ENCODE results near the gene SH3PXD2A.

The SH3PXD2A gene

DNA sequence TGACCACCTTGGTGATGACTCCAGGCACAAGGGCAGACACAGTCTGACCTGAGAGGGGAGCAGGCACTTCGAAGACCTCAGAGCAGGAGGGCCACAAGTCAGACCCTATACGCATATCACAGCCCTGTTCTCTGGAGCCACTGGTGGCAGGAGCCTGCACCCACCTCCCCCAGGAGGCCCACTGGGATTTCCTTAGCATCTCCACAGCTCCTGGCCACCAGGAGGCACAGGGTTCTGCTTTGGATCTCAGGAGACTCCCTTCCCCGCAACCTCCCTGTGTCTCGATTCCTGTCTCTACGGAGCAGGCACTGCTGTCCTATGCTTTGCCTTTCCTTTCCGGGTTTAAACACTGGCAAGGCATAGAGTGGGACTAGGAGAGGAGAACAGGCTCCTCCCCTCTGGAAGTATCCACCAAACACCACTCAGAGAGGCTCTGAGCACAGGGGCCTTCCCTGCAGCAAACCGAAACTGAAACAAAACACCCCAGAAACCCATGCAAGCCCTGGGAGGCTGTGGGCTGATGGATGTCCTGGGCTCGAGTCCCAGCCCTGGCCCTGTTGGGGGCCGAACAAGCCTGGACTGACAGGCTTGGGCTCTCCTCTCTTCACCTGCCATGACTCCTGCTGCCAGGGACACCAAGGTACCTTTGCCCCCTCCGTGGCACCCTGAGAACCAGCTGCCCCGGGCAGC lies 195.6 kb downstream of the SH3PXD2A start:
- peak; percentile 90 for DNase-seq

DNA sequence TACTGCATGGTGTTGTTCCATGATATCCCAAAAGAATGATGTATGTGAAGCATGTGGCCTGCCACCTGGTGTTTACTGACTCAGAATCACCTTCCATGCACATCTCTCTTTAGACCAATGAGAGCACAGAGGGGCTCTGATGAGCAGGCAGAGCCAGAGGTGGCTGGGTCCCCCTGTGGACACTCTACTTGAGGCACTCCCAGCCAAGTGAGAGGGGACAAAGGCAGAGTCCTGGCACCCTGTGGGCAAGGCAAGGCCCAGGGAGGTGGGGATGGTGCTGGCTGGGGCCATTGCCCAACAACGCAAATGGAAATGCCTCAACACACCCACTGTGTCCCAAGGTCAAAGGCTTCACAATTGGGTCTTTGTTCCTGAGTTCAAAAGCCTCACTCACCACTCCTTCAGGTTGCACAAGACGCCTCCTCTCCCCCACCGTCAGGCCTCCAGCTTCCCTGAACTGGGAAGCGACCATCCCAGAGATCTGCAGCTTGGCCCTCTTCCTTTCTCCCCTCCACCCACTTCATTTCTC lies 197.3 kb downstream of the SH3PXD2A start:
- DNase-seq = no peak

- DNase-seq = no peak
Measured at GRCh38 chr10:103657061-103657591, 198.2 kb downstream of the SH3PXD2A start.

- no peak for DNase-seq
Measured at GRCh38 chr10:103654925-103655324, 200.5 kb downstream of the SH3PXD2A start.

DNA sequence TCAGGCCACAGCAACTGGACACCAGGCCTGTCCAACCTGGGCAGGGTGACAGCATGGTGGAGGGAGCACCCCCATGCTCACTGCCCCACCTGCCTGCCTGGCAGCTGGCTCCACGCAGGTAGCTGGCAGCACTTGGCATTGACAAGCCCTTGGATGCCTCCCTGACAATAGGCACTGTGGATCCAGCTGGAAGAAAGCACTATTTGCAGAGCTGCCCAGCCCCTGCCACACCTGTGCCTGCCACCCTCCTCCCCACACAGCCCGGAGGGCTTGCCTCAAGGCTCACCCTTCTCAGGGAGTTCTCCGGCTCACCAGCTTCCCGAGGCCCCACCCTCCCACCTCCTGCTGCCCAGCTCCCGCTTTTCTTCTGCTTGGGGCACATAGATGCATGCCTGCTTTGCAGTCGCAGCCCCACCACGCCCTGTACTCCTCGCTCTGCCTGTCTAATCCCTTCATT lies 201.8 kb downstream of the SH3PXD2A start:
- DNase-seq = no peak

DNA sequence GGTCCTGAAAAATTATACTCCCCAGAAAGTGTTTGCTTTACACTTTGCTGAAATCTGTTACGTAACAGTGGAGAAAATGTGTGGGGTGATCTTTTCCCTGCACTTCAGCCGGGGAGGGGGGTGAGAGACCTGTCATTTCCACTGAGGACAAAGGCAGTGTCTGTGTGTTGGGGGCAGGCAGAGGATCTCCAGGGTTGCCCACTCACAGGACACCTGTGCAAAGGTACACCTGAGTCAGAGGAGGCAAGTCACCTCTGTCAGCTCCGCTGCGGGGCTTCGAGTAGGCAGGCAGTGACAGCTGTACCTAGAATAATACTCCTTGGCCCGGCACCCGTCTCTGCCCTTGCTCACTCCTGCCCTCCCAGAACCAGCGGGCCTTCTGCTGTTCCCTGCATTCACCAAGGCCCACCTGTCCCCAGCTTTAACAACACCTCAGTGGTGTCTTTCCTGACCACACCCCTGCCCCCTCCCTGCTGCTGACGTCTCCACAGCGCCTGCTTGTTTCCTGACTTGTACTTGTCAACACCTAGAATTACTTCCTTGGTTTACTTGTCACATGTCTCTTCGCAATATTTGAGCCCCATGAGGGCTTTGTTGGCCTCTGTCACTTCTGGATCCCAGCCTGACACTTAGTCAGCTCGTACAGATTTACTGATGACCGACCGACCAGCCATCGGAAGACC lies 202.6 kb downstream of the SH3PXD2A start:
- DNase-seq = no peak

DNA sequence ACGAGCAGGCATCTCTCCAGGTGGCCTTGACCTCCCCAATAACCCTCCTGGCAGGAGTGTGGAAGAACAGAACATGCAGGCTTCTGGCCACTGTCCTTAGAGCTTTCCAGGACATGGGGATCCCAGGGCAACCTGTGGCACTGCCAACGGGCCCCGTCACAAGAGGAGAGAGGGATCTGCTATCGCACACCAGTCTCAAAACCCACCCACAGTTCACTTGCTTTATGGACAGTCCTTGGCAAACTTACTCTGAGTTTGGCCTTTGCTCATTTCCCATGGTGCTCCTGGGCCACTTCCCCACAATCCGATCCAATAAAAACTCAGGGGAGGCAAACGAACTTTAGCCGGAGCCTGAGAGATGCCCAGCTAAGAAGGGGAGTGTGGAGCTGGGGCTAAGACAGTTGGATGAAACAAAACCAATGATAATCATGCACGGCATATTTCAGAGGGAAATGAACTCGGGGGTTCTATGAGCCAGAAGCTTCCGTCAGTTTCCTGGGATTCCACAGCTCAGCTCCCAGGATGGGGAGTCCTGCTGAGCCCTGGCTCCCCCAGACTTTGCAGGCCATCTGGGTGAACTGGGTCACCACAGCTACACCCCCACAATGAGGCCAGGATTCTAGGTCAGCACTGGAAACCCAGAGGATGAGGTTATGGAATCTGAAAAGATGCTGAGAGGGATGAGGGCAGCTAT lies 203.4 kb downstream of the SH3PXD2A start:
- DNase-seq = no peak

DNA sequence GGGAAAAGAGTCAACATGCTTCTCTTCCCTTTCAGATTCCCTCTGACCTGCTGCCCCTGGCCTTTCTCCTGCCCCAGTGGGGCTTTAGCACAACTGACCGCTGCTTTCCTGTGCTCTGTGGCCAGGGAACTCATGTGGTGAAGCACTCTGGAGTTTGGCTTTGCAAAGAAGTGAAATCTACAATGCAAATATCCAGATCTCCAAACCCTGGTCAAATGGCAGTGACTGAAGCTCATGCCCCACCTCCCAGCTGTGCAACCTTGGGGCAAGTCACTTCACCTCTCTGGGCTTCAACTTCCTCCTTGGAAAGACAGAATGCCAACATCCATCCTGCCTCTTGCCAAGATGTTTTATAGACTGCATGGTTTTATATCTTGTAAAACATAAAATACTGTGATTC lies 204.0 kb downstream of the SH3PXD2A start:
- no peak for DNase-seq

DNA sequence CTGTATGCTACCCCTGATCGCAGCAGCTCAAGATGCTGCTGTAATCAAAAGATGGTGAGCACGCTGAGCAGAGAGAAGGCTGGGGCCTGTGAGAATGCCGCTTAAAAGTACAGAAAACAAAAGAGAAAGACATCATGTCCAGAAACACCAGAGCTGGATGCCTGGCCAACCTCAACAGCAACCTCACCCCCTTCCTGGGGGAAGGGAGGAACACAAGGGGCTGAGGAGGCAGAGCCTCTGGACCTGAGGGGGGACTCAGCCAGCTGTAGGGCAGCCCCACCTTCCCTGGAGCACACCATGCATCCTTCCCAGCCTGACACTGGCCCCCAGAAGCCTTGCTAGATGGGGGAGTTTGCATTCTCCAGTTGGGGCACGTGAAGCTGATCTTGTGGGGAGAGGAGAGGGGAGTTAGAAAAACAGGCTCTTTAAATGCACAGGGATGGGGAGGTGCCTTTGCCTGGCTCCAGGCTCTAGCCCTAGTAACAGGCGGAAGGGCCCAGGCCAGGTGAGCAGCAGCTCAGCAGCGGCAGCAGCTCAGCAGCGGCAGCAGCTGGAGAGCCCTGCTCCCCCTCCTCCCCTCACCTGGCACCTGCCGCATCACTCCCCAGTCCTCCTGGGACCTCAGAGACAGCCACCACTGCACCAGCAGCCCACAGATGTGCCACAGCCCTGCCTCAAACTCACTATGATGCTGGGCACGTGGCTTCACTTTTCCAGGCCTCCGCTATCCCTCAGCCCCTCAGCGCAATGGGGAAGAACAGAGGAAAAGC lies 205.5 kb downstream of the SH3PXD2A start:
- no peak for DNase-seq

DNA sequence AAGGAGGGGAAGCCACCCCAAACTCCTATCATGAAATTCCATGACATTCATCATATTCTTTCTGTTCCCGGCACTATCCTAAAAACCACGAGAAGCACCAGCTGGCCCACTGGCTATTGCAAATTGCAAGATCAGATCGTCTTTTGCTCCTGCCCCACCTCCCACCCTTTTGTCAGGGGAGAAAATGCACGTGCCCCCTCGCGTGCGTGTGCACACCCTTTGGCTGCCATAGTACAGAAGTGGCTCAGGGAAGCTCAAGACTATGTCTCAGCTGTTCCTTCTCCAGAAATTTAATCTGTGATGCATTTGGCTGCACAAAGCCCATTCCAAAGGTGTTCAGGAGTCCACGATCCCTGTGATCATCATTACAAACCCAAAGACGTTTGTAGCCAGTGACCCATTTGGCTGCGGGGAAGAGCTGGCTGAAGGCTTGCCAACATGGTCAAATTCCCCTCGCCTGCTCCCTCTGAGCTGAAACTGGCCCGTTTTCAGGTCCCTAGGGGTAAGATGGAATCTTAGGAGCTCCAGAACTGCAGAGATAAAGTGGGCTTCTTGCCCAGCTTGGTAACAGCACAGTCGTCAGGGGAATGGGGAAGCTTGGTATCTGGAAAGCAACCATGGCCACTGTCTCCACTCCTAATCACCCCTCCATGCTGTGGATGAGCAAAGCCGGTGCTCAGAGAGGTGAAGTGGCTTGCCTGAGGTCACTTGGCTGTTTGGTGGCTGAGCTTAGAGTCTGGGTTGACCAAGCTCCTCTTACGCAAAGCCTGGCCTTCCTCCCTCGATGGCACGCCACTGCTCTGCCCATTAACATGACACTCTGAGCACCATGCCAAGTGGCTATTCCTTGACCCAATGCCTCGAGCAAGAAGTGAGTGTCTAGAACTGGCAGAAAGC lies 206.5 kb downstream of the SH3PXD2A start:
- DNase-seq = peak; percentile 79

DNA sequence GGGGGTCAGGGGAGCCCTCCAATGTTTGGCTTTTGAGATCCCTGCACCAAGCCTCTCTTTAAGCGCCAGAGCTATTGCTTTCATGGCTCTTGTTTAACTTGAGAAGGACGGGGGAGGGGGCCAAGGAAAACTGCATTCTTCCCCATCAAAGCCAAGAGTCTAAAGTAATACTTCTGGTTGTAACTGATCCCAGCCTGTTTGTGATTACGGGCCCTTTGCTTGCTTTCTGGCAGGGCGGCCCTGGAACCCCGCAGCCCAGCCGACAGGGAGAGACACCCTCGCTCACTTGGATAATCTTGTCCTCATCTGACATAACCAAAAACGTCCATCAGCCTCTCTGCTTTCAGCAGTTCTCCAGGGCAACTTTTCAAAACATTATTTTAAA lies 207.1 kb downstream of the SH3PXD2A start:
- peak; percentile 37 for DNase-seq

- no peak for DNase-seq
Measured at GRCh38 chr10:103646304-103646703, 209.1 kb downstream of the SH3PXD2A start.

GRCh38 chr10:103645141-103646054 lies 210.0 kb downstream of the SH3PXD2A start:
- peak; percentile 94 for DNase-seq

DNA sequence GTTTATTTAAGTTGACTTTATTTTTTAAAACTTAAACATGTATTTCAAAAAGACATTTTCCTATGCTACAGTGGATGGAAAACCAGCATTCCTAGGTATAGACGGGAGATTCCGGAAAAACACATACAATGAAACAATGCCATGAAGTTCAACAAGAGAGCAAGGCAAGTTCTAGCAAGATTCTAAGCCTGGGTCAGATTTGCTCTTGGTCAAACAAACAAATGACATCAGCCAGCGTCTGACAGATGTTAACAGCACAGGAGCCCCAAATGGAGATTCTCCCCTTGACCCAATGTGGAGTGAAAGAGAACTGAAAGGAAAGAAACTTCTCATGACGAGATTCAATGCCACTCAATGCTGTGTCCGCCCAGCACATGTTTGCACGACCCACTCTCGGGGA lies 212.0 kb downstream of the SH3PXD2A start:
- DNase-seq = no peak

DNA sequence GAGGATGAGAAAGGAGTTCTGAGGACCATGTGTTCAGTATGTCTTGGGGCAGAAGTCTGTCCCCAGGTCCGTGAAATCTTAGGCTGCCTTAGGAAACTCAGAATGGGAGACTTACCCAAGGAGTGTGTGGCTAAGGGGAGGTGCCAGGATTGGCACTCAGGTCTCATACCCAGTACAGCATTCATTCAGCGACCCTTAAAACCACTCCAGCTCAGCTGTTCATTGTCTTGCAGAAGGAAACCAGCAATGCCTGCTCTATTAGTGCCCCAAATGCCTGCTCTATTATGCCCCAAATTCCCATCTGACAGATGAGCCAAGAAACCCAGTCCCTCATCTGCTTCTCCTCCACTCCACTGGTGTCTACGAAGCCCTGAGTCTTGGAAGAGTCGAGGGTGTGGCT lies 214.1 kb downstream of the SH3PXD2A start:
- no peak for DNase-seq

GRCh38 chr10:103640436-103641181 lies 214.8 kb downstream of the SH3PXD2A start:
- peak; percentile 66 for DNase-seq

DNA sequence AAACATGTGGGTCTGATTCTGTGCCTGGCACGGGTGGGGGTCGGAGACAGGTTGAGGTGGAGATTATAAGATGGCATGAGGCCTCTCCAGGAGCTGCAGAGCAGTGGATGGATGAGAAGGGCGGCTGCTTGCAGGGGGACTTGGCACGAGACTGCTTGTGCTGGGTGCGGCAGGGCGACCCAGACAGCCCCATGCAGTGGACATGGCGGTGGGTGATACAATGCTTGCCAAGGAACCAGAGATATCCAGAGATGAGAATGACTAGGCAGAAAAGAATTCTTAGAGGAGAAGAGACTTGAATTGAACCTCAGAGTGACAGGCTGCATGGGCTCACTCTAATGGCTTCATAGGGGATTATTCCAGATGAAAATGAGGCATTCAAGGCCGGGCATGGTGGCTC lies 216.4 kb downstream of the SH3PXD2A start:
- DNase-seq = peak; percentile 23

GRCh38 chr10:103637927-103638557 lies 217.3 kb downstream of the SH3PXD2A start:
- DNase-seq = peak; percentile 58

- DNase-seq = no peak
Measured at GRCh38 chr10:103637011-103637410, 218.4 kb downstream of the SH3PXD2A start.

Measured in fibroblast of skin of right biceps (primary cell).